Endothelial cell (in vitro differentiated cells): ENCODE results near the gene MAGI2. TPM values are rescaled to one million over a fixed set of nuclear protein-coding genes. Genes with fewer than 3 reads are reported as not detected.

ENCODE experiments used
- DNase-seq: peaks from one replicate; pipeline ENCODE4 v3.0.0; 2021; ENCODE audit warnings: low spot score
- H3K27ac Mint-ChIP-seq: one replicate; pipeline ENCODE4 v1.8.0; 2021; ENCODE audit warnings: mixed read lengths, inconsistent platforms; ENCODE audit not compliant: unreplicated experiment
- H3K27me3 Mint-ChIP-seq: one replicate; pipeline ENCODE4 v1.8.0; 2021; ENCODE audit warnings: mild to moderate bottlenecking, moderate library complexity, mixed read lengths, inconsistent platforms; ENCODE audit not compliant: unreplicated experiment
- H3K36me3 Mint-ChIP-seq: one replicate; pipeline ENCODE4 v1.8.0; 2021; ENCODE audit warnings: mild to moderate bottlenecking, low read depth, mixed read lengths, inconsistent platforms; ENCODE audit not compliant: unreplicated experiment
- H3K4me1 Mint-ChIP-seq: one replicate; pipeline ENCODE4 v1.8.0; 2021; ENCODE audit warnings: mild to moderate bottlenecking, mixed read lengths, inconsistent platforms; ENCODE audit not compliant: unreplicated experiment
- H3K4me3 Mint-ChIP-seq: one replicate; pipeline ENCODE4 v1.8.0; 2021; ENCODE audit warnings: mild to moderate bottlenecking, mixed read lengths, inconsistent platforms; ENCODE audit not compliant: unreplicated experiment
- H3K9me3 Mint-ChIP-seq: one replicate; pipeline ENCODE4 v1.8.0; 2021; ENCODE audit warnings: mixed read lengths, inconsistent platforms; ENCODE audit not compliant: unreplicated experiment
- CTCF ChIP-seq: fragments of 200-600 bp; sonication (generic); IDR thresholded peaks from one replicate; pipeline ENCODE4 v1.5.0; 2021; ENCODE audit warnings: antibody characterized with exemption; ENCODE audit not compliant: unreplicated experiment
- total RNA-seq: library from RNA; stranded (reverse); fragmentation: NEBNext Ultra II Directional; extraction: Animal tissue kit (Norgen Biotek cat#: 25700); gene quantifications from one replicate; pipeline ENCODE4 v1.2.1, GENCODE V29; 2021; ENCODE audit not compliant: unreplicated experiment

MAGI2 gene
- total RNA-seq, 1 donor from 2014 or later = 6.3 TPM

GRCh38 chr7:78736548-78736947, 716.9 kb downstream of the MAGI2 start:
- no peaks in the 10 kb centered on the region for H3K9me3 Mint-ChIP-seq

DNA sequence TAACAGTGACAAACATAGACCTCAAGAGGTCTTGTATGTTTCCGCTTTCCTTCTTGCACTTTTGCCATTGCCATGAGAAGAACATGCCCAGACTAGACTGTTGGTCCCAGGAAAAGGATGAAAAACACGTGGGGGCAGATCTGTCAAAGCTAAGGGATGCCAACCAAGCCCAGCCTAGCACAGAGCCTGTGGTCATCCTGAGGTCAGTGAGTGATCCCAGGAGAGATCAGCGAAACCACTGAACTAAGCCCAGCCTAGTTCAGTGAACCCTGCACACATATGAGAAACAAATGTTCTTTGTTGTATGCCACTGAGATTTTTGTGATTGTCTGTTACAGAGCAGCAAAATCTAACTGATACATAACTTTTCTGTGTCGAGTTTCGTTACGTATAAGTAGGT, 718.8 kb downstream of the MAGI2 start:
- H3K27me3 Mint-ChIP-seq = no peaks in the 10 kb centered on the region

More at GRCh38 chr7:78736548-78736947, 716.9 kb downstream of the MAGI2 start:
- no peak for DNase-seq
- Mint-ChIP-seq H3K4me3 (no peak overlapping the region), H3K27ac (no peak overlapping the region), H3K4me1 (no peaks in the 10 kb centered on the region), H3K36me3 (no peaks in the 10 kb centered on the region), H3K27me3 (no peaks in the 10 kb centered on the region)
- TF ChIP-seq CTCF = no peak

GRCh38 chr7:78720066-78720465, 733.4 kb downstream of the MAGI2 start:
- no peaks in the 10 kb centered on the region for H3K36me3 Mint-ChIP-seq
- no peak for TF ChIP-seq CTCF
- DNase-seq = no peak
- H3K27ac Mint-ChIP-seq = no peak overlapping the region
- H3K9me3 Mint-ChIP-seq = no peaks in the 10 kb centered on the region
- no peak overlapping the region for H3K4me3 Mint-ChIP-seq
- peaks cover 6% of the 10 kb centered on the region for H3K4me1 Mint-ChIP-seq
- no peaks in the 10 kb centered on the region for H3K27me3 Mint-ChIP-seq

More for the DNA sequence above, 718.8 kb downstream of the MAGI2 start:
- DNase-seq = no peak
- H3K9me3 Mint-ChIP-seq = no peaks in the 10 kb centered on the region
- no peaks in the 10 kb centered on the region for H3K36me3 Mint-ChIP-seq
- H3K4me1 Mint-ChIP-seq = no peaks in the 10 kb centered on the region
- H3K27ac Mint-ChIP-seq = no peak overlapping the region
- no peak for TF ChIP-seq CTCF
- no peak overlapping the region for H3K4me3 Mint-ChIP-seq

- DNase-seq = no peak
- H3K9me3 Mint-ChIP-seq = no peaks in the 10 kb centered on the region
- H3K4me3 Mint-ChIP-seq = no peak overlapping the region
- H3K27me3 Mint-ChIP-seq = no peaks in the 10 kb centered on the region
- H3K36me3 Mint-ChIP-seq = no peaks in the 10 kb centered on the region
- TF ChIP-seq CTCF = no peak
- peaks cover 6% of the 10 kb centered on the region for H3K4me1 Mint-ChIP-seq
- no peak overlapping the region for H3K27ac Mint-ChIP-seq
Measured at GRCh38 chr7:78718212-78718611, 735.3 kb downstream of the MAGI2 start.

- Mint-ChIP-seq H3K4me3 (no peak overlapping the region), H3K27ac (no peak overlapping the region), H3K9me3 (no peaks in the 10 kb centered on the region), H3K4me1 (peaks cover 6% of the 10 kb centered on the region), H3K27me3 (no peaks in the 10 kb centered on the region), H3K36me3 (no peaks in the 10 kb centered on the region)
- TF ChIP-seq CTCF = no peak
- no peak for DNase-seq
Measured at GRCh38 chr7:78716876-78717275, 736.6 kb downstream of the MAGI2 start.
